Right kidney (tissue), 9 donors: ENCODE results near the gene MIX23.

Source experiments
- DNase-seq: peaks from one replicate; pipeline ENCODE4 v3.0.0-alpha.2; 2016
- long read RNA-seq, 8 donors: transcript quantifications; one replicate each; lab custom pipeline, GENCODE V29; 2026

The MIX23 gene
- long read RNA-seq, donor 1, transcript CCDC58-207 (3 exons, 683 nt) = minor isoform, 9 of 54 reads
- long read RNA-seq, donor 1, transcript CCDC58-201 (5 exons, 720 nt) = major isoform, 28 of 54 reads
- long read RNA-seq, donor 1, partial matches to known transcripts = 13 of 54 reads
- long read RNA-seq, donor 1, other reads (novel, unspliced or antisense) = 0 of 54 reads
- long read RNA-seq, donor 2, transcript CCDC58-201 (5 exons, 720 nt) = major isoform, 16 of 19 reads
- long read RNA-seq, donor 2, partial matches to known transcripts = 0 of 19 reads
- long read RNA-seq, donor 2, other reads (novel, unspliced or antisense) = 0 of 19 reads
- long read RNA-seq, donor 3, transcript CCDC58-201 (5 exons, 720 nt) = major isoform, 9 of 14 reads
- long read RNA-seq, donor 3, partial matches to known transcripts = 0 of 14 reads
- long read RNA-seq, donor 3, other reads (novel, unspliced or antisense) = 0 of 14 reads
- long read RNA-seq, donor 4, transcript CCDC58-201 (5 exons, 720 nt) = major isoform, 21 of 36 reads
- long read RNA-seq, donor 4, transcript CCDC58-207 (3 exons, 683 nt) = minor isoform, 12 of 36 reads
- long read RNA-seq, donor 4, partial matches to known transcripts = 0 of 36 reads
- long read RNA-seq, donor 4, other reads (novel, unspliced or antisense) = 0 of 36 reads
- long read RNA-seq, donor 5, transcript CCDC58-201 (5 exons, 720 nt) = major isoform, 16 of 212 reads
- long read RNA-seq, donor 5, partial matches to known transcripts = 191 of 212 reads
- long read RNA-seq, donor 5, other reads (novel, unspliced or antisense) = 0 of 212 reads
- long read RNA-seq, donor 6, transcript CCDC58-201 (5 exons, 720 nt) = major isoform, 17 of 22 reads
- long read RNA-seq, donor 6, partial matches to known transcripts = 0 of 22 reads
- long read RNA-seq, donor 6, other reads (novel, unspliced or antisense) = 0 of 22 reads
- long read RNA-seq, donor 7, transcript CCDC58-201 (5 exons, 720 nt) = major isoform, 36 of 47 reads
- long read RNA-seq, donor 7, partial matches to known transcripts = 6 of 47 reads
- long read RNA-seq, donor 7, other reads (novel, unspliced or antisense) = 0 of 47 reads
- long read RNA-seq, donor 8, transcript CCDC58-201 (5 exons, 720 nt) = major isoform, 8 of 10 reads
- long read RNA-seq, donor 8, partial matches to known transcripts = 0 of 10 reads
- long read RNA-seq, donor 8, other reads (novel, unspliced or antisense) = 0 of 10 reads

DNA sequence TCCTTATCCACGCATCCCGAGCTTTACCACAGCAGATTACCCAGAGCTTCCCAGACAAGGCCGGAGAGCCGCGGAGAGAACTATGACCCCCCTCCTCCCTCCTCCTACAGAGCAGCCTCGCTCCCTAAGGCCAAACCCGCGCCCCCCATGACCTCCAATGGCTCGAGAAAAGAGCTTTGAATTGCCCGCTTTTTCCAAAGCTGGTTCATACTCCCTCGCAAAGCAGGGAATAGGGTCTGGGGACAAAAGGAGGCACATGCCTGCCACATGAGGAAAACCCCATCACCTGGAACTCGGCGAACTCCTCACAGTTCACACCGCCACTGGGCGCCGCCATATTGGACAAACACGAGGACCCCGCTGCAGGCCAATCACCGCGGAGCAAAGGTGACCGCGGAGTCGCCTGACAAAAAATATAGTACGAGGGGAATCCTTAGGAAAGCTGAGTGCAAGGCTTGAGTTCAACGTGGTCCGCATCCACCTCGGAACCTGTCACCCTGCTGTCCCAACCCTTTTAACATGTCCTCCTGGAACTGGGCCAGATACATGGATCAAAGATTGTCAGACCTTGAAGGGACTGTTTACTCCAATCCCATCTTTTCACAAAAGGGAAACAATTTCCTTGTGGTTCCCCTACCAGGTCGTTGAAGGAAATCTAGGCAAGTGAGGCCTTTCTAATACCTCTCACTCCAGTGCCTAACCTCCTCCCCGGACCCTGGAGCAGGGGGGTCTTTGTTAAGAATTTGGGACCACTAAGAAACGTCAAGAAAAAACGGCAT lies at the start of gene MIX23:
Gene MIX23 (minus strand): TSS at position 344 of the 779 bp plus-strand sequence. CDS start 7 bp downstream, at position 337.
- DNase-seq = peak; percentile 87

DNA sequence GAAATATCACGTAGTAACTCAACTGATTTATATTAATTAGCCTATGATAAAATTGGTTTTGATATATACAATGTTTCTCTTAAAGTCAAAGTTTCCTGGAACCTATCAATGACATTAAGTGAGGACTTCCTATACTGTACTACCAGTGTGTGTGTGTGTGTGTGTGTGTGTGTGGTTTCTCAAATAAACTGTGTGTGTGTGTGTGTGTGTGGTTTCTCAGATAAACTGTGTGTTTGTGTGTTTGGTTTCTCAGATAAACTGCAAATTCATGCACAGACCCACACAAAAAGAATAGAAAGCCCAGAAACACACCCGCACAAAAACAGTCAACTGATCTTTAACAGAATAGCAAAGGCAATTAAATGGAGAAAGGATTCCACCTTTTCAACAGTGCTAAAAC lies 47.3 kb upstream of the MIX23 start:
- no peak for DNase-seq

- DNase-seq = no peak
Observed at GRCh38 chr3:122427857-122428471, 44.9 kb upstream of the MIX23 start.

- no peak for DNase-seq
Observed at GRCh38 chr3:122421836-122422235, 38.8 kb upstream of the MIX23 start.

GRCh38 chr3:122421101-122421500 lies 38.1 kb upstream of the MIX23 start:
- no peak for DNase-seq

DNA sequence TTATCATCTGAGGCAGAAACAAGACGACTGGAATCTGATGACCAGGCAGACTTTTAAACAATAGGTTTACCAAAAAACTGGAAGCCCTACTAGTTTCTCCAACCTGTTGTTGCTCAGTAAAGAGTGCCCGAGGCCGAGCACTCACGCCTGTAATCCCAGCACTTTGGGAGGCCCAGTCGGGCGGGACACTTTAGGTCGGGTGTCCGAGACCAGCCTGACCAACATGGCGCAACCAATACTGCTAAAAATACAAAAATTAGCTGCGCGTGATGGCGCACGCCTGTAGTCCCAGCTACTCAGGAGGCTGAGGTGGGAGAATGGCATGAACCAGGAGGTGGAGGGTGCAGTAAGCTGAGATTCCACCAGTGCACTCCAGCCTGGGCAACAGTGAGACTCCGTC lies 33.9 kb upstream of the MIX23 start:
- peak; percentile 39 for DNase-seq

GRCh38 chr3:122415762-122416654 lies 33.0 kb upstream of the MIX23 start, which contains the start of gene WDR5B:
TSS of gene WDR5B (minus strand) at chr3:122416062. CDS start at chr3:122415528, 534 bp downstream.
- peak; percentile 96 for DNase-seq

DNA sequence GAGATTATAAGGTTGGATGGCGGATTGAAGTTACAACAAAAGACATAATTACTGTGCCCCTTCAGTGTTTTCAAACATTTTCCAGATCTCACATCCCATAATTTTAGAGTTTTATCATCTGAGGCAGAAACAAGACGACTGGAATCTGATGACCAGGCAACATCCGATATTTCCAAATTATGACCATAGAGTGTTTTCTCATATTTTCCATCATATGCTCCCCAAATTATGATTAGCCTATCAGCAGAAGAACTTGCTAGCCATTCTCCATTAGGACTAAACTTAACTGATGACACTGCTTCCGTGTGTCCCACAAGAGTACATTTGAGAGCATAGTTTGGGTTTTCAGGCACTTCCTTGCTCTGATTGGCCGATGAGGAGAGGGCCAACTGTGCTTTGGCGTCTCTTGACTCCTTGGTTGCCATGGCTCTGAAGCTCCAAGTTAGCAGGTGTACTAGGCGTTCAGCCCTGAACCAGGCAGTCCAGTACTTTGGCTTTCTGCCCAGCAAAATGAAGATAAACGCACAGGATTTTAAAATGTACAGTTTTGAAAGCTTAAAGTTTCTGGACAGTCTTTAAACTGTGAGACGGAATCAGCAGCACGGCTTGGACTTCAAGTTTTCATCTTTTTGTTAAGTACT lies 32.2 kb upstream of the MIX23 start:
- DNase-seq = no peak

GRCh38 chr3:122414391-122414790 lies 31.4 kb upstream of the MIX23 start:
- DNase-seq = no peak

DNA sequence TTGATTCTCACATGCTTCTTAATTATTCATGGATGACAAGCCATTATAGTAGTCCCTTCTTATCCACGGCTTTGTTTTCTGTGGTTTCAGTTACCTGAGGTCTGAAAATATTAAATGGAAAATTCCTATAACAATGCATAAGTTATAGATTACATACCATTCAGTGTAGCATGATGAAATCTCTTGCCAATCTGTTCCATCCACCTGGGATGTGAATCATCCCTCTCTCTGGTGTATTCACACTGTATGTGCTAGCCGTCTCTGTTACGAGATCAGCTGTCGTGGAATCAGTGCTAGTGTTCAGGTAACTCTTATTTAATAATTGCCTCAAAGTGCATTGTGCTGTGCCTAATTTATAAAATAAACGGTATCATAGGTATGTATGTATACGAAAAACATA lies 27.6 kb upstream of the MIX23 start:
- DNase-seq = no peak

DNA sequence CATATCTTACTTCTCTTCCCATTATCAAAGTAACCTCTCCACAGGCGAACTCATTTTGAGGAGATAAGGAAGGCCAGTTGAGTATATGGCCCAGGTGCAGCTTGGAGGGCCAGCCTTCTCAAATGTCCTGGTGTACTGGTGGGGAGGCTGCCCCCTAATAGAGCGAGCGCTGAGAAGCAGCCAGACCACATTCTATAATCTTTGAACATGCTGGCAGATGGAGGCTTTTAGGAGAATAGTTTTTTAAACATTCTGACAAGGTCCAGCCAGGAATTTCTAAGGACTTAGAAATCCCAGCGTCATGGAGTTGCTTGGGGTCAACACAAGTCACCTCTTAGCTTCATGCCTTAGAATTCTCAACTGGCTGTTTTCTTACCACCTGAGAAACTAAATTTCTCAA lies 27.1 kb upstream of the MIX23 start:
- no peak for DNase-seq

- DNase-seq = no peak
Observed at GRCh38 chr3:122409446-122409845, 26.4 kb upstream of the MIX23 start.

DNA sequence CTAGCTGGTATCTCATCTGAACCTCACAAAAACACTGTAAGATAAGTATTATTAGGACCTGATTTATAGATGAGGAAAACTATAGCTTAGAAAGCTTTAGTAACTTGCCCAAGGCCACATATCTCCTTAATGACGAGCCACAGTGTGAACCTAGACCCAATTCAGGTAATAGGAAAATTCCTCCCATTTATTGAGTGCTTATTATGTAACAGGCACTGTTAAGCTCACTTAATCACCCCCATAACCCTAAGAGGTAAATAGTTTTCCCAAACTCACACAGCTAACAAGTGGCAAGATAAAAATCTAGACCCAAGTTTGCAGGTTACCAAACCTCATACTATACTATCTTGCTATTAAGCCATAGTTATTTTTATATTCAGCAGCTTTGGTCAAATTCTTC lies 24.9 kb upstream of the MIX23 start:
- DNase-seq = no peak

- no peak for DNase-seq
Observed at GRCh38 chr3:122406198-122406597, 23.2 kb upstream of the MIX23 start.

DNA sequence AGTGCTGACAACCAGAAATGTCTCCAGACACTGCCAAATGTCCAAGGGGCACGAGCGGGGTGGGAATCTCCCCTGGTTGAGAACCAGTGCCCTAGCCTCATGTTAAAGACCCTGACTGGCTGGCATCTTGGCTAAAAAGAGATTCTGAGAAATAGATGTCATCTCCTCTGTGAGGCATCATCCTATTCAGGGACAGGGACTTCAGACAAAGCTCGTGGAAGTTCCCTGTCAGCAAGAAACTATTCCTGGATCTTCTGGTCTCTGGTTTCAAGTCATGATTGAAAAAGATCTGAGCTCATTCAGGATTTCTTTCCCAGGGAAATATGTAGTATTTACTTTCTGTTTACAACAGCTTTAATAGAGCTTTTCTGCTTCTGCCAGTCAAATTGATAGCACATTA lies 22.0 kb upstream of the MIX23 start:
- DNase-seq = no peak

DNA sequence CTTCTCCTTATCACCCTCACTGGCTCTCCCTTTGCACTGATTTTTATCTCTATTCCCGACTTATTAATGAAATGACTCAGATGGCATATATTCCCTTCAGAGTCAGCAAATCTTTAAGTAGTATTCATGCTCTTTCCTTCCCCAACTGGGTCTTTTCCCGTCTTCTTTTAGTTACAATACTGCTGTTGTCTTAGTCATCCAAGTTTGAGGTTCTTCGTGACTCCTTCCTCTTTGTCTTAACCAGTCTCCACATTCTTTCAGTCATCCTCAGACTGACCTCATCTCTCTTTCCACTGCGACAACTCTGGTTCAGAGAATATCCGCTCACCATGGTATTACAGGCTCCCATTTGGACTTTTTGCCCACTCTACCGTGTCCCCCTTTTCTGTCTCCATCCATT lies 20.5 kb upstream of the MIX23 start:
- no peak for DNase-seq

GRCh38 chr3:122398920-122399319 lies 15.9 kb upstream of the MIX23 start:
- no peak for DNase-seq

DNA sequence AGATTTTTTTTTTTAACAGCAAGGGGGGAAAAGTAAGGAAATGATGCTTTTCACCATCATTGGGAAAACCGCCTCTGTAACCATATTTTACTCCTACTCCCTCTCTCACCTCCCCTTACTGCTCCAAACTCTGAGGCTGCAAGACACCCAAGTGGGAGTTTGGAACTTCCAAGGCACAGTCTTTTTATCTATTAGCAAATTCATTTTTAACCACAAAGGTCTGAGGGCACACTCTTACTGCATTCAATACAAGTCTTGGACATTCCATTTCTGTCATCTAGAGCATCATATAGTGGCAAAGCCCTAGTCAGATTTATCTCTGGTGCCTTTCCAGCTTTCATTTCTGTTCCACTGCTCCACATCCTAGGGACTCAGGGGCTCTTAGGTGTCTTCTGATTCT lies 14.2 kb upstream of the MIX23 start:
- no peak for DNase-seq

DNA sequence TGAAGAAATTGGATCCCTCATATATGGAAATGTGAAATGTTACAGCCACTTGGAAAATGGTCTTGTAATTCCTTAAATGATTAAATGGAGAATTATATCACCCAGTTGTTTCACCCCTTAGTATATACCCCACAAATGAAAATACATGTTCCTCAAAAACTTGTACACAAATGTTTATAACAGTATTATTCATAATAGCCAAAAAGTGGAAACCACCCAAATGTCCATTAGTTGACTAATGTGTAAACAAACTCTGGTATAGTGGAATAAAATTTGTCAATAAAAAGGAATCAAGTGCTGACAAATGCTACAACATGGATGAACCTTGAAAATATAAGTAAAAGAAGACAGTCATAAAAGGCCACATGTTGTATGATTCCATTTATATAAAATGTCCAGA lies 13.5 kb upstream of the MIX23 start:
- DNase-seq = no peak

- no peak for DNase-seq
Observed at GRCh38 chr3:122395582-122395981, 12.6 kb upstream of the MIX23 start.
